Neural cell (in vitro differentiated cells): Measurements from ENCODE around the gene NIFK. TPM values are rescaled to one million over a fixed set of nuclear protein-coding genes. Genes with fewer than 3 reads are reported as not detected.

Experiments
- H2AFZ ChIP-seq: fragments of 200-600, 300-800 bp; sonication (generic), shearing (Covaris generic); 2 replicates; pipeline ENCODE4 v1.6.0; 2014; ENCODE audit warnings: low read depth, mild to moderate bottlenecking, antibody characterized with exemption, low read length, moderate library complexity
- H3F3A ChIP-seq: fragments of 200-600 bp; shearing (Covaris generic); 2 replicates; pipeline ENCODE4 v1.6.1; 2016; ENCODE audit warnings: mild to moderate bottlenecking, moderate library complexity, mixed read lengths, antibody characterized with exemption, low read length; ENCODE audit not compliant: insufficient read depth, poor library complexity, severe bottlenecking
- H3K27ac ChIP-seq: fragments of 200-600, 300-800 bp; sonication (generic), shearing (Covaris generic); 2 replicates; pipeline ENCODE4 v1.5.1; 2014; ENCODE audit warnings: mild to moderate bottlenecking, low read length, moderate library complexity
- H3K27me3 ChIP-seq: fragments of 300-800, 200-600 bp; sonication (generic), shearing (Covaris generic); 2 replicates; pipeline ENCODE4 v1.6.0; 2014; ENCODE audit warnings: mild to moderate bottlenecking, low read depth, low read length, moderate library complexity; ENCODE audit not compliant: insufficient read depth
- H3K36me3 ChIP-seq: fragments of 300-800, 200-600 bp; sonication (generic), shearing (Covaris generic); 2 replicates; pipeline ENCODE4 v1.5.1; 2014; ENCODE audit warnings: mild to moderate bottlenecking, antibody characterized with exemption, low read length, moderate library complexity; ENCODE audit not compliant: insufficient read depth
- H3K4me2 ChIP-seq: fragments of 300-800, 200-600 bp; sonication (generic), shearing (Covaris generic); 2 replicates; pipeline ENCODE4 v1.6.0; 2014; ENCODE audit warnings: mild to moderate bottlenecking, low read length
- H3K4me3 ChIP-seq: fragments of 300-800, 200-600 bp; sonication (generic), shearing (Covaris generic); 2 replicates; pipeline ENCODE4 v1.5.1; 2014; ENCODE audit warnings: mild to moderate bottlenecking, low read length, moderate library complexity
- H3K79me2 ChIP-seq: fragments of 200-600 bp; shearing (Covaris generic); replicated peaks from 2 replicates; pipeline ENCODE4 v1.6.0; 2014; ENCODE audit warnings: mild to moderate bottlenecking, low read length, moderate library complexity; ENCODE audit not compliant: insufficient read depth
- H3K9ac ChIP-seq: fragments of 300-800, 200-600 bp; sonication (generic), shearing (Covaris generic); 2 replicates; pipeline ENCODE4 v1.6.1; 2016; ENCODE audit warnings: mild to moderate bottlenecking, low read length, mixed read lengths
- H3K9me2 ChIP-seq: fragments of 200-600 bp; shearing (Covaris generic); 2 replicates; pipeline ENCODE4 v1.6.1; 2016; ENCODE audit warnings: mild to moderate bottlenecking, low read length, mixed read lengths; ENCODE audit not compliant: insufficient read depth
- H3K9me3 ChIP-seq: fragments of 200-600, 300-800 bp; sonication (generic), shearing (Covaris generic); 2 replicates; pipeline ENCODE4 v1.6.1; 2016; ENCODE audit warnings: mild to moderate bottlenecking, mixed run types, low read length, moderate library complexity, mixed read lengths
- H4K20me1 ChIP-seq: fragments of 200-600 bp; shearing (Covaris generic); 2 replicates; pipeline ENCODE4 v1.6.1; 2016; ENCODE audit warnings: mild to moderate bottlenecking, mixed run types; ENCODE audit not compliant: insufficient read depth
- EP300 ChIP-seq: fragments of 450-650 bp; conservative IDR thresholded peaks from 2 replicates; pipeline ENCODE4 v1.6.1; 2014; ENCODE audit warnings: antibody characterized with exemption, mild to moderate bottlenecking, moderate library complexity; ENCODE audit not compliant: poor library complexity, severe bottlenecking
- EZH2 ChIP-seq: fragments of 200-600, 300-800 bp; shearing (Covaris generic), sonication (generic); IDR thresholded peaks from 2 replicates; pipeline ENCODE4 v1.6.1; 2014; ENCODE audit warnings: antibody characterized with exemption, low read length, borderline replicate concordance, mild to moderate bottlenecking; ENCODE audit not compliant: insufficient read depth, poor library complexity, severe bottlenecking
- MXI1 ChIP-seq: fragments of 450-650 bp; conservative IDR thresholded peaks from 2 replicates; pipeline ENCODE4 v1.6.1; 2014; ENCODE audit warnings: antibody characterized with exemption, mild to moderate bottlenecking; ENCODE audit not compliant: poor library complexity, severe bottlenecking
- POLR2AphosphoS5 ChIP-seq: IDR thresholded peaks from 2 replicates; pipeline ENCODE4 v1.6.1; 2012
- RAD21 ChIP-seq: fragments of 450-650 bp; conservative IDR thresholded peaks from 2 replicates; pipeline ENCODE4 v1.6.1; 2014; ENCODE audit warnings: antibody characterized with exemption, mild to moderate bottlenecking, moderate library complexity
- REST ChIP-seq: IDR thresholded peaks from 2 replicates; pipeline ENCODE4 v1.6.1; 2012; ENCODE audit warnings: borderline replicate concordance
- SMC3 ChIP-seq: fragments of 450-650 bp; conservative IDR thresholded peaks from 2 replicates; pipeline ENCODE4 v1.6.1; 2014; ENCODE audit warnings: antibody characterized with exemption, mild to moderate bottlenecking, moderate library complexity; ENCODE audit not compliant: poor library complexity
- TAF1 ChIP-seq: IDR thresholded peaks from 2 replicates; pipeline ENCODE4 v1.6.1; 2012; ENCODE audit warnings: low read depth
- polyA plus RNA-seq: library from polyadenylated mRNA; depleted of rRNA; stranded (reverse); fragments of >200 nt; gene quantifications from 2 replicates; pipeline ENCODE4 v1.2.3, GENCODE V29; 2014
- TF ChIP-seq, protein P1 (sequence below): fragments of 450-650 bp; IDR thresholded peaks from 2 replicates; pipeline ENCODE4 v1.5.1; 2014; ENCODE audit warnings: antibody characterized with exemption, mild to moderate bottlenecking, moderate library complexity; ENCODE audit not compliant: poor library complexity, severe bottlenecking

The NIFK gene
- polyA plus RNA-seq, 1 donor from 2014 or later = 60.9 TPM

- peak overlapping the region; percentile 80 for H3K27ac ChIP-seq
- H3K79me2 ChIP-seq = peaks cover 32% of the 10 kb centered on the region
Measured at GRCh38 chr2:121754851-121755236, 18.2 kb upstream of the NIFK start.

DNA sequence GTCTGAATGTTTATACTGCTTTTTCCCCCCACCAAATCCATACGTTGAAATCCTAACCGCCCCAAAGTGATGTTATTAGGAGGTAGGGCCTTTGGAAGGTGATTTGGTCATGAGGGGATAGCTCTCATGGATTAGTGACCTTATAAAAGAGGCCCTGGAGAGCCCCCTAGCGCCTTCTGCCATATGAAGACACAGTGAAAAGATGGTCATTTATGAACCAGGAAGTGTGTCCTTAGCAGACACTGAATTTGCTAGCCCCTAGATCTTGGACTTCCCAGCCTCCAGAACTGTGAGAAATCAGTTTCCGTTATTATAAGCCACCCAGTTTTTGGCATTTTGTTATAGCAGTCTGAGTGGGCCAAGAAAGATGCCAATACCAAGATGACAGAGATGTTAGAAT, 11.5 kb upstream of the NIFK start:
- TF ChIP-seq EP300 (no peak), TAF1 (no peak), POLR2AphosphoS5 (no peak), EZH2 (no peak), RAD21 (no peak), REST (no peak), MXI1 (no peak)
- TF ChIP-seq, protein P1, sequence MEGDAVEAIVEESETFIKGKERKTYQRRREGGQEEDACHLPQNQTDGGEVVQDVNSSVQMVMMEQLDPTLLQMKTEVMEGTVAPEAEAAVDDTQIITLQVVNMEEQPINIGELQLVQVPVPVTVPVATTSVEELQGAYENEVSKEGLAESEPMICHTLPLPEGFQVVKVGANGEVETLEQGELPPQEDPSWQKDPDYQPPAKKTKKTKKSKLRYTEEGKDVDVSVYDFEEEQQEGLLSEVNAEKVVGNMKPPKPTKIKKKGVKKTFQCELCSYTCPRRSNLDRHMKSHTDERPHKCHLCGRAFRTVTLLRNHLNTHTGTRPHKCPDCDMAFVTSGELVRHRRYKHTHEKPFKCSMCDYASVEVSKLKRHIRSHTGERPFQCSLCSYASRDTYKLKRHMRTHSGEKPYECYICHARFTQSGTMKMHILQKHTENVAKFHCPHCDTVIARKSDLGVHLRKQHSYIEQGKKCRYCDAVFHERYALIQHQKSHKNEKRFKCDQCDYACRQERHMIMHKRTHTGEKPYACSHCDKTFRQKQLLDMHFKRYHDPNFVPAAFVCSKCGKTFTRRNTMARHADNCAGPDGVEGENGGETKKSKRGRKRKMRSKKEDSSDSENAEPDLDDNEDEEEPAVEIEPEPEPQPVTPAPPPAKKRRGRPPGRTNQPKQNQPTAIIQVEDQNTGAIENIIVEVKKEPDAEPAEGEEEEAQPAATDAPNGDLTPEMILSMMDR = peak; percentile 13
- no peak overlapping the region for H2AFZ ChIP-seq
- H3K9me3 ChIP-seq = no peaks in the 10 kb centered on the region

More at GRCh38 chr2:121754851-121755236, 18.2 kb upstream of the NIFK start:
- Histone ChIP-seq H3K9me3 (no peaks in the 10 kb centered on the region), H3K36me3 (no peaks in the 10 kb centered on the region), H3K9ac (peak overlapping the region; percentile 85), H3K27me3 (no peaks in the 10 kb centered on the region), H2AFZ (peak overlapping the region; percentile 81), H3K4me2 (peak overlapping the region; percentile 77), H4K20me1 (no peaks in the 10 kb centered on the region), H3K4me3 (peak overlapping the region; percentile 90), H3F3A (no peaks in the 10 kb centered on the region), H3K9me2 (no peaks in the 10 kb centered on the region)
- TF ChIP-seq EZH2 (no peak), TAF1 (no peak), REST (no peak), POLR2AphosphoS5 (no peak), RAD21 (no peak), EP300 (no peak), MXI1 (no peak), SMC3 (no peak)
- TF ChIP-seq, protein P1 = no peak

More for the DNA sequence above, 11.5 kb upstream of the NIFK start:
- Histone ChIP-seq H3K9ac (no peak overlapping the region), H3K36me3 (no peaks in the 10 kb centered on the region), H3F3A (no peaks in the 10 kb centered on the region), H3K9me2 (no peaks in the 10 kb centered on the region), H3K79me2 (no peaks in the 10 kb centered on the region), H3K4me3 (no peak overlapping the region), H3K4me2 (no peak overlapping the region), H4K20me1 (no peaks in the 10 kb centered on the region), H3K27ac (no peak overlapping the region), H3K27me3 (no peaks in the 10 kb centered on the region)
